ENCODE results near the gene EGFR. TPM values are rescaled to one million over a fixed set of nuclear protein-coding genes. Genes with fewer than 3 reads are reported as not detected.

EGFR gene
- total and polyA plus RNA-seq, 2 donors (not counting 3 experiments of a cell fraction or from before 2014, with no cell fraction given): 1.5 to 4.1 TPM

- no peak overlapping the region for H3K4me3 ChIP-seq (replicated peaks in 1 of 3; ENCODE audit: insufficient read depth in 1 of 3, low read depth in 1 of 3, low read length in 3 of 3)
- no peaks in the 10 kb centered on the region for H3K9me3 ChIP-seq (replicated peaks; ENCODE audit: control insufficient read depth, insufficient read depth, low read length)
- H2AFZ ChIP-seq (ENCODE audit: low read depth, low read length): no peak overlapping the region
- ChIA-PET CTCF (no interaction called here), POLR2A (no interaction called here)
- BruUV-seq (replicated peaks): no TSS peak
- no peak overlapping the region for H3K9ac ChIP-seq (replicated peaks; ENCODE audit: extremely low read depth, insufficient read depth, low read length)
- no peaks in the 10 kb centered on the region for H4K20me1 ChIP-seq (replicated peaks; ENCODE audit: control insufficient read depth, extremely low read depth, insufficient read depth, low read length)
- intact Hi-C loops (cut with micrococcal nuclease) (no loop called here), dilution Hi-C loops (cut with MboI; ENCODE audit: extremely low pct_ligation_motif_present, low sequenced_read_pairs) (no loop called here)
- no peaks in the 10 kb centered on the region for H3K36me3 ChIP-seq (ENCODE audit: control insufficient read depth in 2 of 2, extremely low read depth in 1 of 2, insufficient read depth in 2 of 2, low read length in 2 of 2)
- no peaks in the 10 kb centered on the region for H3K79me2 ChIP-seq (ENCODE audit: control insufficient read depth, insufficient read depth, low read length)
- no peaks in the 10 kb centered on the region for H3K9me1 ChIP-seq (replicated peaks; ENCODE audit: control insufficient read depth, extremely low read depth, insufficient read depth, low read length)
- H3K4me1 ChIP-seq (ENCODE audit: control insufficient read depth, extremely low read depth, insufficient read depth, low read length): peaks cover 3% of the 10 kb centered on the region
- H3K4me2 ChIP-seq (ENCODE audit: insufficient read depth, low read length): no peak overlapping the region
- TF ChIP-seq POLR2AphosphoS5 (IDR thresholded peaks at IDR 0.05; ENCODE audit: insufficient read depth, low read depth, low read length): no peak
- TF ChIP-seq, protein P1, sequence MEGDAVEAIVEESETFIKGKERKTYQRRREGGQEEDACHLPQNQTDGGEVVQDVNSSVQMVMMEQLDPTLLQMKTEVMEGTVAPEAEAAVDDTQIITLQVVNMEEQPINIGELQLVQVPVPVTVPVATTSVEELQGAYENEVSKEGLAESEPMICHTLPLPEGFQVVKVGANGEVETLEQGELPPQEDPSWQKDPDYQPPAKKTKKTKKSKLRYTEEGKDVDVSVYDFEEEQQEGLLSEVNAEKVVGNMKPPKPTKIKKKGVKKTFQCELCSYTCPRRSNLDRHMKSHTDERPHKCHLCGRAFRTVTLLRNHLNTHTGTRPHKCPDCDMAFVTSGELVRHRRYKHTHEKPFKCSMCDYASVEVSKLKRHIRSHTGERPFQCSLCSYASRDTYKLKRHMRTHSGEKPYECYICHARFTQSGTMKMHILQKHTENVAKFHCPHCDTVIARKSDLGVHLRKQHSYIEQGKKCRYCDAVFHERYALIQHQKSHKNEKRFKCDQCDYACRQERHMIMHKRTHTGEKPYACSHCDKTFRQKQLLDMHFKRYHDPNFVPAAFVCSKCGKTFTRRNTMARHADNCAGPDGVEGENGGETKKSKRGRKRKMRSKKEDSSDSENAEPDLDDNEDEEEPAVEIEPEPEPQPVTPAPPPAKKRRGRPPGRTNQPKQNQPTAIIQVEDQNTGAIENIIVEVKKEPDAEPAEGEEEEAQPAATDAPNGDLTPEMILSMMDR (IDR thresholded peaks at IDR 0.05; ENCODE audit: extremely low read depth in 1 of 2, insufficient read depth in 1 of 2, low read depth in 1 of 2, low read length in 2 of 2): no peak
- TF ChIP-seq MYC (IDR thresholded peaks at IDR 0.05; ENCODE audit: low read depth, low read length): no peak
- TF ChIP-seq MAX (IDR thresholded peaks at IDR 0.05; ENCODE audit: insufficient read depth, insufficient read length): no peak
- no peak for TF ChIP-seq JUN (IDR thresholded peaks at IDR 0.05; ENCODE audit: borderline replicate concordance, insufficient read depth, insufficient read length, low read depth)
- TF ChIP-seq EZH2 (IDR thresholded peaks at IDR 0.05; ENCODE audit: borderline replicate concordance, low read depth, low read length, severe bottlenecking): no peak
- no peak for TF ChIP-seq POLR2A (IDR thresholded peaks at IDR 0.05; ENCODE audit: low read depth, low read length)
- no peak for TF ChIP-seq FOS (IDR thresholded peaks at IDR 0.05; ENCODE audit: borderline replicate concordance, insufficient read depth, low read length)
- no peak for TF ChIP-seq GATA2 (IDR thresholded peaks at IDR 0.05; ENCODE audit: insufficient read depth, insufficient read length, low read depth, low read length)
- FAIRE-seq (no peak), DNase-seq (ENCODE audit: low read depth, low spot score) (no peak)
- no peaks in the 10 kb centered on the region for H3K27me3 ChIP-seq (ENCODE audit: control insufficient read depth in 2 of 2, insufficient read depth in 2 of 2, low read length in 2 of 2)
- H3K27ac ChIP-seq (ENCODE audit: insufficient read depth, low read depth, low read length): no peak overlapping the region
Observed at GRCh38 chr7:55162476-55162875, 143.7 kb downstream of the EGFR start.

Data from endothelial cell of umbilical vein (primary cell).